ENCODE data around the gene CS.
A peak's percentile ranks its signal among the peaks of the same experiment; 100 is the strongest.

Gene CS

DNA sequence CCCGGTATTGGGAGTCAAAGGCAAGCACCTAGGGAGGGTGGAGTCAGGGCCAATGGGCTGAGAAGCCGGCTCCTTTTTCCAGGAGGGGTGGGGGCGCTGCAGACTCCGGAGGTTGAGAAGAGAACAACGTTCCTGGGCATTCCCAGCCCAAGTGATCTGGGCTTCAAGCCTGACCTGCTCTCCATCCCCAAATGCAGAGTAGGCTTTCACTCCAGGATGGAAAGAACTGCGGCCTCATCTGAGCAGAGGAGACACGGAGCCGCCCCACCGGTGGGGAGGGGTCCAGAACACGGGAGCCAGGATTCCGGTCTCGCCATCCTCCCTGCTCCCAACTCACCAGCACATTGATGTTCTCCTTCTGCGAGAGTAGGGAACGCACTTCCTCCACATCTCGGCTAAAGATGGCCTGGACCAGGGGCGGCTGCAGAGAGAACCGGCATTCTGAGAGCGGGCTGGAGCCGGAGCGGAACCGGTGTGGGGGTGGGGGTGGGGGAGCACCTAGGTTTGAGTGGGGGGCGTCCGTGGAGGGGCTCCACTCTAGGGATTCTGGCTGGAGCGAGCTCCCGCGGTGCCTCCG, 42.6 kb downstream of the CS start:
- peak overlapping the region; percentile 95 for H3K4me3 ChIP-seq (ENCODE audit: low read length)
- H3K9ac ChIP-seq (ENCODE audit: low read length), result peak overlapping the region; percentile 62
- peaks cover 32% of the 10 kb centered on the region for H3K36me3 ChIP-seq (ENCODE audit: control insufficient read depth, low read depth, low read length)
- no peak overlapping the region for H3K27ac ChIP-seq (ENCODE audit: low read length)
- H3K9me3 ChIP-seq (ENCODE audit: control insufficient read depth, low read depth, low read length), result no peaks in the 10 kb centered on the region
- no peaks in the 10 kb centered on the region for H3K27me3 ChIP-seq (ENCODE audit: control insufficient read depth, insufficient read depth, low read length)
- peaks cover 17% of the 10 kb centered on the region for H3K4me1 ChIP-seq (ENCODE audit: control insufficient read depth, low read depth, low read length)

DNA sequence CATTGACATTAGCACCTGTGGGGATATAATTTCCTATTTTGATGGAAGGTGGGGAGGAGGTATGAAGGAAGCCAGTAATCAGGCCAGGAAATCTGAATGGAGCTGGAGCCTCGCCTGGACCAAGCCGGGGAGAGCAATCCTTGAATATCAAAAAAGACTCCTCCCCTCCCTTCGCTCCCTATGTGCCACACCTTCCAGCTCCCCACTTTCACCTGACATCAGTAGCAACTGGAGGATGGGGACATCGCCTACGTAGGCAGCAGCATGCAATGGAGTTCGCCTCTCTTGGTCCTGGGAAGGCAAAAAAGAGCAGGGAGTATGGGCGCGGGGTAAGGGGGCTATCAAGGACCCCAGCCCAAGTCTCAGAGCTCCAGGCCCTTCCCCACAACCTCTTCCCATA, 43.1 kb downstream of the CS start:
- no peaks in the 10 kb centered on the region for H3K27me3 ChIP-seq (ENCODE audit: control insufficient read depth, insufficient read depth, low read length)
- peak overlapping the region; percentile 95 for H3K4me3 ChIP-seq (ENCODE audit: low read length)
- H3K9me3 ChIP-seq (ENCODE audit: control insufficient read depth, low read depth, low read length), result no peaks in the 10 kb centered on the region
- H3K9ac ChIP-seq (ENCODE audit: low read length), result peak overlapping the region; percentile 62
- peaks cover 17% of the 10 kb centered on the region for H3K4me1 ChIP-seq (ENCODE audit: control insufficient read depth, low read depth, low read length)
- H3K36me3 ChIP-seq (ENCODE audit: control insufficient read depth, low read depth, low read length), result peaks cover 37% of the 10 kb centered on the region
- no peak overlapping the region for H3K27ac ChIP-seq (ENCODE audit: low read length)

DNA sequence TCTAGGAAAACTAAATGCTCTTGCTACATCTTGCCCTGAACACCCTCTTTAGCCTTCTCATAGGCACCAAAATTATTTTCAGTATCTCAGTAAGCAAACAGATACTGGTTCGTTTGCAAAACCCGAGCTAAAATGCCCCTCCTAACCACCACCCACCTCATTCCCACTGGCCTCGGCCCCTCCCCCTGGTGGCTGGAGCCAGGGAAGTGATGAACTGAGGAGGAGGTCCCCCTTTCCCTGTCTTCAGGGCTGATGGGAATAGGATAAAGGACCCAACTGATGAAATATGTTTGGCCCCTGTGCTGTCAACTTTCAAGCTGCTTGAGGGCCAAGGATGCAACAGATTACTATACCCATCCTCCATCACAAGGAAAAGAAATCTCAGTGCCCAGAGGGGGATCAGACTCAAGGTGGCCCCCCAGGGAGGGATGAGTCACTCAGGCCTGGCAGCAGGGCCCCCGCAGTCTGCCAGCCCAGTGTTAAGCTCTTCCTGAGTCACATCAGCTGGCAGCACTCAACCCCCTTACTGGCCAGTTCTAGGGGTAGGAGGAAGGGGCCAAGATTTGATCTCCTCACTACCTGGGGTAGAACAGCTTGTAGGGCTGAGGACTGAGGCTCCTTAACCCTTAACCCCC, 43.7 kb downstream of the CS start:
- Histone ChIP-seq H3K27ac (ENCODE audit: low read length) (no peak overlapping the region), H3K9me3 (ENCODE audit: control insufficient read depth, low read depth, low read length) (no peaks in the 10 kb centered on the region), H3K4me3 (ENCODE audit: low read length) (peak overlapping the region; percentile 95), H3K36me3 (ENCODE audit: control insufficient read depth, low read depth, low read length) (peaks cover 43% of the 10 kb centered on the region), H3K27me3 (ENCODE audit: control insufficient read depth, insufficient read depth, low read length) (no peaks in the 10 kb centered on the region), H3K9ac (ENCODE audit: low read length) (no peak overlapping the region), H3K4me1 (ENCODE audit: control insufficient read depth, low read depth, low read length) (peaks cover 17% of the 10 kb centered on the region)

DNA sequence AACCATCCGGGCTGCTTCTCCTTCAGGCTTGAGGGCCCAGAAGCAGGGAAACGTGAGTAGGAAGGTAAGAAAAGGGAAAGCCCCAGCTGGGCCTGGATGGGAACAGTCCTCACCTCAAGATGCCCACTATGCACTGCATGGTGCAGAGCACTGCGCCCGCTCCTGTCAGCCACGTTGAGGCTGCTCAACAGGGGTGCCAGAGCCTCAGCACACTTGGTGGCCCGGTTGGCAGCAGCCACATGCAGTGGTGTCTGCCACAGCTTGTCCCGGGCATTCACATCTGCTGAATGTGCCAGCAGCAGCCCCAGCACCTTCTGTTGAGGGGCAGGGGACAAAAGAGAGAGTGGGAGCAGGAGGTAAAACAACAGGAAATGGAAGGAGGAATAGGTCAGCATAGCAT, 44.5 kb downstream of the CS start:
- no peaks in the 10 kb centered on the region for H3K27me3 ChIP-seq (ENCODE audit: control insufficient read depth, insufficient read depth, low read length)
- no peak overlapping the region for H3K9ac ChIP-seq (ENCODE audit: low read length)
- H3K4me3 ChIP-seq (ENCODE audit: low read length), result no peak overlapping the region
- peaks cover 46% of the 10 kb centered on the region for H3K36me3 ChIP-seq (ENCODE audit: control insufficient read depth, low read depth, low read length)
- H3K27ac ChIP-seq (ENCODE audit: low read length), result no peak overlapping the region
- no peaks in the 10 kb centered on the region for H3K9me3 ChIP-seq (ENCODE audit: control insufficient read depth, low read depth, low read length)
- peaks cover 17% of the 10 kb centered on the region for H3K4me1 ChIP-seq (ENCODE audit: control insufficient read depth, low read depth, low read length)

DNA sequence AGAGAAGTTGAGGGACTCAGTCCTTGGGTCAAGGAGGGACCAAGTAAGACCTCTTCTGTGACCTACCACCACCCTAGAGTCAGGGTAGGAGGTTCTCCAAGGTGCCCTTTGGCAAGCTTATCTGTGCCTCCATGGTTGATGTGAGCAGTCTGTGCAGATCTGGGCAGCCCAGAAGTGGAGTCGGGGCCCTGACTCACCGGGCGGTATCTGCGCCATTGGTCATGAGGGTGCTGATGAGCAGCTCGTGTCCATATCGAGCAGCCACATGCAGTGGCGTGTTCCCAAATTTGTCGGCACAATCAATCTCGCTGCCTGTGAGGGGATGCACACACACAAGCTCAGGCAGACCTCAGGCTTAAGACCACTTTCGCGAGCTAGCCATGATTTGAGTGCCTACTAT, 47.0 kb downstream of the CS start:
- Histone ChIP-seq H3K4me1 (ENCODE audit: control insufficient read depth, low read depth, low read length) (peaks cover 13% of the 10 kb centered on the region), H3K9me3 (ENCODE audit: control insufficient read depth, low read depth, low read length) (no peaks in the 10 kb centered on the region), H3K4me3 (ENCODE audit: low read length) (no peak overlapping the region), H3K27me3 (ENCODE audit: control insufficient read depth, insufficient read depth, low read length) (no peaks in the 10 kb centered on the region), H3K9ac (ENCODE audit: low read length) (no peak overlapping the region), H3K27ac (ENCODE audit: low read length) (no peak overlapping the region), H3K36me3 (ENCODE audit: control insufficient read depth, low read depth, low read length) (peaks cover 61% of the 10 kb centered on the region)

DNA sequence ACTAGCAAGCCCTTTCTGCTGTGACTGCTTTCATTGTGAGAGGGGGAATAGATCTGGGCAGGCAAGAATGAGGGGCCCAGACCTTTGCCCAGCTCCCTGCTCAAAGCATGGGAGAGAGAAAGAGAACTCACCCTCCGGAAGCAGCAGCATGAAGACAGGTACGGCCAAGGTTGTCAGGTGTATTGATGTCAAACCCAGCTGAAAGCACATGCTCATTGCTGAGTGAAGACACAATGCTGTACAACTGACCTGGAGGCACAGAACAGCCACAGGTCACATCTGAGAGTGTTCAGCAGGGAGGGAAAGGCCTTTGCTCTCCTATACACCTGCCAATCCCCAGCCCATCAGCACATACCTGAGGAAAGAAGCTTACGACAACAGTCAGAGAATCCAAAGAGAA, 47.5 kb downstream of the CS start:
- H3K4me1 ChIP-seq (ENCODE audit: control insufficient read depth, low read depth, low read length), result peaks cover 13% of the 10 kb centered on the region
- H3K9me3 ChIP-seq (ENCODE audit: control insufficient read depth, low read depth, low read length), result no peaks in the 10 kb centered on the region
- H3K9ac ChIP-seq (ENCODE audit: low read length), result no peak overlapping the region
- no peak overlapping the region for H3K27ac ChIP-seq (ENCODE audit: low read length)
- H3K27me3 ChIP-seq (ENCODE audit: control insufficient read depth, insufficient read depth, low read length), result no peaks in the 10 kb centered on the region
- no peak overlapping the region for H3K4me3 ChIP-seq (ENCODE audit: low read length)
- peaks cover 65% of the 10 kb centered on the region for H3K36me3 ChIP-seq (ENCODE audit: control insufficient read depth, low read depth, low read length)

DNA sequence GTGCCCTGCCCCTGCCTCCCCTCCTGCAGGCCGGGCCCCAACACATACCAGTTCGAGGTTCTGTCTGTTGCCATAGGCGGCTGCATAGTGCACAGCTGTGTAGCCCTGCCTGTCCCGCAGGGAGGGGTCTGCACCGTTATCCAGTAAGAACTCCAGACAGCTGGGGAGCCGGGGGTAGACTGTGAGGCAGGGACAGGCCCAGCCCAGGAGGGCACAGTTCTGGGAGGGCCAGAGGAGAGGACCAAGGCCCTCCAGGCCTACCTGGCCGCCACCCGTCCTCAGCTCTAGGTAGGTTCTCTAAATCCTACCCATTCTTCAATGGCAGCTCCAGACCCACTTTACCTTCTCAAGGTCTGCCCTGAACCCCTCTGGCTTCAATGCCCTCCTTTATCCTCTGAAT, 51.4 kb downstream of the CS start:
- H3K27ac ChIP-seq (ENCODE audit: low read length), result no peak overlapping the region
- no peaks in the 10 kb centered on the region for H3K27me3 ChIP-seq (ENCODE audit: control insufficient read depth, insufficient read depth, low read length)
- no peak overlapping the region for H3K4me3 ChIP-seq (ENCODE audit: low read length)
- H3K9me3 ChIP-seq (ENCODE audit: control insufficient read depth, low read depth, low read length), result no peaks in the 10 kb centered on the region
- peaks cover 80% of the 10 kb centered on the region for H3K36me3 ChIP-seq (ENCODE audit: control insufficient read depth, low read depth, low read length)
- H3K9ac ChIP-seq (ENCODE audit: low read length), result no peak overlapping the region
- no peaks in the 10 kb centered on the region for H3K4me1 ChIP-seq (ENCODE audit: control insufficient read depth, low read depth, low read length)

DNA sequence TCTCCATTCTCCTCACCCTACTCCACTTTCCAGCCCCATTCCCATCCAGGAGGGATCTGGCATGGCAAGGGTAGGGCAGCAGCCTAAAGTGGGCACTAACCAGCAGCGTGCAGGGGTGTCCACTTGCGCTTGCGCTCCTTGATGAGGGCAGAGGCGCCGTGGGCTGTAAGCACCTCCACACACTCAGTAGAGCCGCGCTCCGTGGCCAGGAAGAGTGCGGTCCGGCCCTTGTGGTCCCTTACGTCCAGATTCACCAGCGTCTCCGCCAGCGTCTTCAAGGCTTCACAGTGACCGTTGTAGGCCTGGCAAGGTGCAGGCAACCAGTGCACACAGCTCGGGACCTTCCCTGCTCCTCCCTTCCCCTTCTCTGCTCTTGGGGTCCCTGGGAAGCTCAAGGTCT, 52.2 kb downstream of the CS start:
- no peaks in the 10 kb centered on the region for H3K27me3 ChIP-seq (ENCODE audit: control insufficient read depth, insufficient read depth, low read length)
- H3K27ac ChIP-seq (ENCODE audit: low read length), result no peak overlapping the region
- peaks cover 79% of the 10 kb centered on the region for H3K36me3 ChIP-seq (ENCODE audit: control insufficient read depth, low read depth, low read length)
- H3K4me3 ChIP-seq (ENCODE audit: low read length), result no peak overlapping the region
- no peak overlapping the region for H3K9ac ChIP-seq (ENCODE audit: low read length)
- no peaks in the 10 kb centered on the region for H3K4me1 ChIP-seq (ENCODE audit: control insufficient read depth, low read depth, low read length)
- no peaks in the 10 kb centered on the region for H3K9me3 ChIP-seq (ENCODE audit: control insufficient read depth, low read depth, low read length)

DNA sequence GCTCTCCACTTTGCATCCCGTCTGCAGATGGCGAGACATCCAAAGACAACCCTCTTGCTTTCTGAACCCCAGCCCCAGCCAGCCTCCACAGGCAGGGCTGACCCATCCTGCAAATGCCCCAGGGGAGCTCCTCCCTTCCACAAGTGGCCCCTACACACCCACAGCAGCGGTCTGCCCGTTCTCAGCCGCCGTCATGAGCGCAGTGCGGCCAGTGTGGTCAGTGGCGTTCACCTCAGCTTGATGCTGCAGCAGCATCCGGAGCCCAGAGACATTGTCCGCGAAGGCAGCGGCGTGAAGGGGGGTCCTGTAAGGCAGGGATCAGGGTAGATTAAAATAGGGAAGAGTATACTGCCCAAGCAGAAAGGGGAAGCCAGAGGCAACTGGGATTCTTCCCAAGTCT, 55.6 kb downstream of the CS start:
- Histone ChIP-seq H3K4me3 (ENCODE audit: low read length) (no peak overlapping the region), H3K9ac (ENCODE audit: low read length) (no peak overlapping the region), H3K27ac (ENCODE audit: low read length) (no peak overlapping the region), H3K27me3 (ENCODE audit: control insufficient read depth, insufficient read depth, low read length) (no peaks in the 10 kb centered on the region), H3K36me3 (ENCODE audit: control insufficient read depth, low read depth, low read length) (peaks cover 75% of the 10 kb centered on the region), H3K9me3 (ENCODE audit: control insufficient read depth, low read depth, low read length) (no peaks in the 10 kb centered on the region), H3K4me1 (ENCODE audit: control insufficient read depth, low read depth, low read length) (no peaks in the 10 kb centered on the region)

DNA sequence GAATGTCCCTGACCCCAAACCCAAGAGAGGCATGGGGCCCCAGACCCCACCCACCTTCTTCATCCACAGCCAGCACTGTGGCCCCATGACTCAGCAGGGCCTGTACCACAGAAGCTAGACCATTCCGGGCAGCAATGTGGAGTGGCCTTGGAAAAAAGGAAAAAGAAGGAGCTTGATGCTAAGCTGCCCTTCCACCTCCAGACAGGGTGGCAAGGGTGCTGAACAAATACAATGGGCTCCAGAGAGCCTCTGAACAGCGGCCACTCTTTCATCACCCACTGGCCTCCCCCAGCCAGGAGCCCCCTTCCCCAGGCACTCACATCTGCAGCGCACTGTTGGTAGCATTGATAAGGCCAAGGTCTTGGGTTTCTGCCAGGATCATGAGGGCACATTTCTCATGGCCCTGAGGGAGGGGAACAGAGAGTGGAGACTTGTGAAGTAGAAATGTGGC, 56.4 kb downstream of the CS start:
- Histone ChIP-seq H3K4me1 (ENCODE audit: control insufficient read depth, low read depth, low read length) (no peaks in the 10 kb centered on the region), H3K27me3 (ENCODE audit: control insufficient read depth, insufficient read depth, low read length) (no peaks in the 10 kb centered on the region), H3K4me3 (ENCODE audit: low read length) (no peak overlapping the region), H3K9me3 (ENCODE audit: control insufficient read depth, low read depth, low read length) (no peaks in the 10 kb centered on the region), H3K27ac (ENCODE audit: low read length) (no peak overlapping the region), H3K9ac (ENCODE audit: low read length) (no peak overlapping the region), H3K36me3 (ENCODE audit: control insufficient read depth, low read depth, low read length) (peaks cover 69% of the 10 kb centered on the region)

DNA sequence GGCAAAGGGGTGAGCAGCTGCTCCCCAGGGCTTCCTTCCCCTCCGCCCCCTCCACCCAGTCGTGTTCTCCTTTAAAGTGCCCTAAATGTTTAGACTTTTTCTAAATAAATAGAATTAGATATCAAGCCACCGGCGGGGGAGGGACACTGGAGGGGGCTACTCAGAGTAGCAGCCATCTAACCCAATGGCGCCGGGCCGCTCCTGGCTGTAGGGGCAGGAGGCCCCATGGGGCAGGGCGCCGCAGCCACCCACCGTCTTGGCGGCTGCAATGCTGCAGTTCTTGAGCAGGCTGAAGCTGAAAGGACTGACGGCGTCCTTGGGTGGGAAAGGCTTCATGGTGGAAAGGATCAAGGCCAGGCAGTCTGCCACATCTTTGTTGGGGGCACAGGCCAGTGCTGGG, 57.1 kb downstream of the CS start:
- Histone ChIP-seq H3K27me3 (ENCODE audit: control insufficient read depth, insufficient read depth, low read length) (no peaks in the 10 kb centered on the region), H3K4me1 (ENCODE audit: control insufficient read depth, low read depth, low read length) (no peaks in the 10 kb centered on the region), H3K4me3 (ENCODE audit: low read length) (no peak overlapping the region), H3K27ac (ENCODE audit: low read length) (no peak overlapping the region), H3K9ac (ENCODE audit: low read length) (no peak overlapping the region), H3K36me3 (ENCODE audit: control insufficient read depth, low read depth, low read length) (peaks cover 62% of the 10 kb centered on the region), H3K9me3 (ENCODE audit: control insufficient read depth, low read depth, low read length) (no peaks in the 10 kb centered on the region)
